ENCODE results near the gene DENND6B.
"Not testable (repeated sequence)": the region's sequence is repeated elsewhere in the genome, so short reads cannot be mapped to it uniquely, and the experiment has no call there.

DENND6B gene

GRCh38 chr22:50326956-50327710 lies at the start of gene DENND6B:
Gene DENND6B (minus strand): TSS chr22:50327012. CDS start chr22:50326988, 24 bp downstream.
- peak; percentile 43 to 58 for DNase-seq

GRCh38 chr22:50376085-50376651 lies 49.4 kb upstream of the DENND6B start:
- DNase-seq: no peak

GRCh38 chr22:50371101-50371648 lies 44.4 kb upstream of the DENND6B start:
- no peak for DNase-seq

GRCh38 chr22:50367778-50368500 lies 41.1 kb upstream of the DENND6B start:
- DNase-seq: no peak

GRCh38 chr22:50363803-50364194 lies 37.0 kb upstream of the DENND6B start:
- DNase-seq: not testable (repeated sequence)

- DNase-seq: no peak
Observed at GRCh38 chr22:50363166-50363802, 36.5 kb upstream of the DENND6B start.

GRCh38 chr22:50361688-50362087 lies 34.9 kb upstream of the DENND6B start:
- DNase-seq: no peak

GRCh38 chr22:50361222-50361621 lies 34.4 kb upstream of the DENND6B start:
- no peak for DNase-seq

- no peak for DNase-seq
Observed at GRCh38 chr22:50360578-50360977, 33.8 kb upstream of the DENND6B start.

- DNase-seq: no peak
Observed at GRCh38 chr22:50357756-50358155, 30.9 kb upstream of the DENND6B start.

GRCh38 chr22:50357222-50357621 lies 30.4 kb upstream of the DENND6B start:
- no peak for DNase-seq

GRCh38 chr22:50356186-50356585 lies 29.4 kb upstream of the DENND6B start:
- no peak for DNase-seq

- no peak for DNase-seq
Observed at GRCh38 chr22:50348058-50348457, 21.2 kb upstream of the DENND6B start.

GRCh38 chr22:50347157-50347556 lies 20.3 kb upstream of the DENND6B start:
- DNase-seq: no peak

- DNase-seq: no peak
Observed at GRCh38 chr22:50346470-50346869, 19.7 kb upstream of the DENND6B start.

GRCh38 chr22:50343541-50343935 lies 16.7 kb upstream of the DENND6B start:
- DNase-seq: peak in 1 of 2 experiments; percentile 18

GRCh38 chr22:50342651-50343540 lies 16.1 kb upstream of the DENND6B start, which contains the start of gene PPP6R2:
Gene PPP6R2 (plus strand): TSS chr22:50343327. CDS start chr22:50393909, 50,582 bp downstream.
- DNase-seq: peak; percentile 35 to 43

- DNase-seq: peak; percentile 79 to 82
Observed at GRCh38 chr22:50341977-50342650, 15.3 kb upstream of the DENND6B start.

GRCh38 chr22:50339945-50340879 lies 13.4 kb upstream of the DENND6B start:
- no peak for DNase-seq

GRCh38 chr22:50338860-50339462 lies 12.1 kb upstream of the DENND6B start:
- no peak for DNase-seq
